HepG2 (cell line): ENCODE data around the gene AAGAB.

Source experiments
- ASH2L ChIP-seq: fragments of 300-600, 200-600 bp; sonication (generic); IDR thresholded peaks from 2 replicates; pipeline ENCODE4 v1.7.0; 2017; ENCODE audit warnings: low read depth, mild to moderate bottlenecking, moderate library complexity, mixed read lengths, low read length; ENCODE audit not compliant: insufficient read length
- DPF2 ChIP-seq: sonication (generic); formaldehyde crosslinking; IDR thresholded peaks from 2 replicates; pipeline ENCODE4 v1.4.0; 2020; ENCODE audit warnings: mild to moderate bottlenecking, low read depth, missing genetic modification reagents, borderline replicate concordance
- FOXP1 ChIP-seq, 2 experiments: fragments of 450-650 bp in 1 of 2; IDR thresholded peaks; 2 replicates each; pipeline ENCODE4 v1.6.1; 2017 to 2018; ENCODE audit warnings: antibody characterized with exemption in 1 of 2
- PHF8 ChIP-seq: sonication (generic); formaldehyde crosslinking; IDR thresholded peaks from 2 replicates; pipeline ENCODE4 v1.5.0; 2020; ENCODE audit warnings: missing genetic modification reagents
- POLR2A ChIP-seq, 2 experiments: IDR thresholded peaks; 2 replicates each; pipeline ENCODE4 v1.6.1; 2011; ENCODE audit warnings: low read depth in 2 of 2, low read length in 2 of 2, mild to moderate bottlenecking in 1 of 2, moderate library complexity in 1 of 2; ENCODE audit not compliant: insufficient read depth in 1 of 2
- SOX6 ChIP-seq, 2 experiments: fragments of 450-650 bp in 1 of 2; sonication (generic) in 1 of 2; formaldehyde crosslinking in 1 of 2; IDR thresholded peaks; 2 replicates each; pipeline versions ENCODE4 v1.4.0 to v1.6.1; 2017 to 2020; ENCODE audit warnings: antibody characterized with exemption in 1 of 2, mild to moderate bottlenecking in 1 of 2, missing genetic modification reagents in 1 of 2
- ZNF510 ChIP-seq: sonication (generic); formaldehyde crosslinking; IDR thresholded peaks from 2 replicates; pipeline ENCODE4 v1.4.0; 2020; ENCODE audit warnings: low read depth, mild to moderate bottlenecking, missing genetic modification reagents
- TF ChIP-seq, protein P1 (sequence below): sonication (generic); formaldehyde crosslinking; IDR thresholded peaks from 2 replicates; pipeline ENCODE4 v1.5.0; 2020; ENCODE audit warnings: mild to moderate bottlenecking, missing genetic modification reagents, moderate library complexity

DNA sequence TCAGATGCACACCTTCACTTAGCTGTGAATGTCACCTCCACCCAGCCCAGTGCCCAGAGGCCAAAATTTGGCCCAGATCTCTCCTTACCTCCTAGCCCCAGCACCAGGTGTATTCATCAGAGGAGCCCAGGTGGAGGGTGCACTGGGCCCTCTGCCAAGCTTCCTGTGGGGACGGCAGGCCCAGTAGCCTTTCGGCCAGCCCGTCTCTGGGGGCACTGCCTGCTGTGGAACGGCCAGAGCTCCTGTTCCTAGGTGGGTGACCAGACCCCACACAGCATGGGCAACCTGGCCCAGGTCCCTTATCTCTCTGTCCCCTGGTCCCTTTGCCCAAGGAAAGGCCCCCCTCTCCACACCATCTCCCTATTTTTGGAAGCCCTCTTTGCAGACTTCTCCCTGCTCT, 67.8 kb downstream of the AAGAB start:
- no peak for TF ChIP-seq FOXP1 (IDR thresholded peaks at IDR 0.05)
- no peak for TF ChIP-seq FOXP1 (CRISPR knock-in tag; IDR thresholded peaks at IDR 0.05)
- no peak for TF ChIP-seq POLR2A (IDR thresholded peaks at IDR 0.05; ENCODE audit: insufficient read depth in 1 of 2, low read depth in 2 of 2, low read length in 2 of 2)
- no peak for TF ChIP-seq SOX6 (IDR thresholded peaks at IDR 0.05)
- no peak for TF ChIP-seq SOX6 (CRISPR knock-in tag; IDR thresholded peaks at IDR 0.05)
- TF ChIP-seq, protein P1, sequence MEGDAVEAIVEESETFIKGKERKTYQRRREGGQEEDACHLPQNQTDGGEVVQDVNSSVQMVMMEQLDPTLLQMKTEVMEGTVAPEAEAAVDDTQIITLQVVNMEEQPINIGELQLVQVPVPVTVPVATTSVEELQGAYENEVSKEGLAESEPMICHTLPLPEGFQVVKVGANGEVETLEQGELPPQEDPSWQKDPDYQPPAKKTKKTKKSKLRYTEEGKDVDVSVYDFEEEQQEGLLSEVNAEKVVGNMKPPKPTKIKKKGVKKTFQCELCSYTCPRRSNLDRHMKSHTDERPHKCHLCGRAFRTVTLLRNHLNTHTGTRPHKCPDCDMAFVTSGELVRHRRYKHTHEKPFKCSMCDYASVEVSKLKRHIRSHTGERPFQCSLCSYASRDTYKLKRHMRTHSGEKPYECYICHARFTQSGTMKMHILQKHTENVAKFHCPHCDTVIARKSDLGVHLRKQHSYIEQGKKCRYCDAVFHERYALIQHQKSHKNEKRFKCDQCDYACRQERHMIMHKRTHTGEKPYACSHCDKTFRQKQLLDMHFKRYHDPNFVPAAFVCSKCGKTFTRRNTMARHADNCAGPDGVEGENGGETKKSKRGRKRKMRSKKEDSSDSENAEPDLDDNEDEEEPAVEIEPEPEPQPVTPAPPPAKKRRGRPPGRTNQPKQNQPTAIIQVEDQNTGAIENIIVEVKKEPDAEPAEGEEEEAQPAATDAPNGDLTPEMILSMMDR (CRISPR knock-in tag): no peak
- TF ChIP-seq ZNF510 (CRISPR knock-in tag): no peak
- no peak for TF ChIP-seq PHF8 (CRISPR knock-in tag)
- no peak for TF ChIP-seq DPF2 (CRISPR knock-in tag)
- no peak for TF ChIP-seq ASH2L
